Measurements from ENCODE around the gene ADIRF.
"Not testable (repeated sequence)": the region's sequence is repeated elsewhere in the genome, so short reads cannot be mapped to it uniquely, and the experiment has no call there.

ADIRF gene

GRCh38 chr10:86946213-86947155 lies 21.8 kb upstream of the ADIRF start:
- DNase-seq (ENCODE audit: low read depth): no peak

DNA sequence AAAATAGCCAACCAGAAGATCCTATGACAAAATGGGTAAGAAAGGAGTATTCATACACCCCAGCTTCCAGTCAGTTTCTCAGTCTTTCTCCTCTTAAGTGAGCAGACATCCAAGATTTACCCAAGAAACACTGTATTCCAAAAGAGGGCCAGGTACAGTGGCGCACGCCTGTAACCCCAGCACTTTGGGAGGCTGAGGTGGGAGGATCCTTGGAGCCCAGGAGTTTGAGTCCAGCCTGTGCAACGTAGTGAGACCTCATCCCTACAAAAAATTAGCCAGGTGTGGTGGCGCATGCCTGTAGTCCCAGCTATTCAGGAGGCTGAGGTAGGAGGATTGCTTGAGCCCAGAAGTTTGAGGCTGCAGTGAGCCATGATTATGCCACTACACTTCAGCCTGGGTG lies 20.5 kb upstream of the ADIRF start:
- not testable (repeated sequence) for DNase-seq (ENCODE audit: low read depth)

DNA sequence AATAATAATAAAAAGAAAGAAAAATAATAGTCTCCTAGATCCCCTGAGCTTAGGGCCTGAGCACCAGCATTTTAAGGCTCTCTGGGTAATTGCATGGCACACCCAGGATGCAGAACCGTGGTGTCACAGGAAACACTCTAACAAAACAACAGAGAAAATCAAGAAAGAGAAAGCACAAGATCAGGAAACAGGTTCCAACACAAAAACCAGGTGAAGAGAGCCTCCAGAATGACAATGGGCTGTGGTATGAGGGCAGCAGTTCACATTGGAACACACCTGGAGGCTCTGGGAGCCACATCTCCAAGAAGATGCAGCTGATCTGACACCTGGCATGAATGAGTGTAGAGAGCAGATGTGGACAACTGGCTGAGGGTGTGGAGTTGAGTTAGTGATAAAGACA lies 17.9 kb upstream of the ADIRF start:
- no peak for DNase-seq (ENCODE audit: low read depth)

DNA sequence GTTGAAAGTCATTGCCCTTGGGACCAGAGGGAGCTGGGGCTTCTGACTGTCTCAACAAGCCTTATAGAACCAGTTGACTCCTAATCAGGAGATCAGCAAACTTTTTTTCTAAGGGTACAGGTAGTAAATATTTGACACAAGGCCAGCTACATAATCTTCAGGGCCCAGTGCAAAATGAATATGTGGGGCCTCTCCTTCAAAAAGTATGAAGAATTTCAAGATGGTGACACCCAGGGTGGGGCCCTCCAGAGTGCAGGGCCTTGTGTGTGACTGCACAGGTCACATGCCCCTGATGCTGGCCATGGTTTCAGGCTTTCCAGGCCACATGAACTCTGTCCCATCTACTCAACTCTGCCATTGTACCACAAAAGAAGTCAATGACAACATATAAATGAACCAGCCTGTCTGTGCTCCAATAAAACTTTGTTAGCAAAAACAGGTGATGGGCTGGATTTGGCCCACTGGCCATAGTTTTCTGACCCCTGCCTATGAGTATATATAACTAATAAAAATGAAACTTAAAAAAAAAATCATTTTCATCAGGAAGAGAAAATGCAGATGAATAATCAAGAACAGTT lies 17.0 kb upstream of the ADIRF start:
- no peak for DNase-seq (ENCODE audit: low read depth)

DNA sequence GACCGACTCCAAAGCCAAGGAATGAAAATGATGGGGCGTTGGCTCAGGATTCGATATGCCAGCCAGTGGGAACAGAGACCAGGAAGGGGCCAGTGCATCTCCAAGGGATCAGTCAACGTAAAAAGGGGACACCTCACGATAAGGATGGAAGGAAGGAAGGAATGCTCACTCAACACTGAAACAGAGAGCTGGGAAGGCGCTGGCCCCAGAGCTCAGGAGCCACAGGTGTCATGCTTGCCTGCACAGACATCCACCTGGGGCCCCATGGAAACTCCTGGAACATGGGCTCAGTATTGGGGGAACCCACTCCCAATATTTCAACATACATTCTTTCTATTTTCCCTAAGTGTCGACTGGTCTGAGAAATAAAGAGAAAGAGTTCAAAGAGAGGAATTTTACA lies 16.2 kb upstream of the ADIRF start:
- DNase-seq (ENCODE audit: low read depth): no peak

DNA sequence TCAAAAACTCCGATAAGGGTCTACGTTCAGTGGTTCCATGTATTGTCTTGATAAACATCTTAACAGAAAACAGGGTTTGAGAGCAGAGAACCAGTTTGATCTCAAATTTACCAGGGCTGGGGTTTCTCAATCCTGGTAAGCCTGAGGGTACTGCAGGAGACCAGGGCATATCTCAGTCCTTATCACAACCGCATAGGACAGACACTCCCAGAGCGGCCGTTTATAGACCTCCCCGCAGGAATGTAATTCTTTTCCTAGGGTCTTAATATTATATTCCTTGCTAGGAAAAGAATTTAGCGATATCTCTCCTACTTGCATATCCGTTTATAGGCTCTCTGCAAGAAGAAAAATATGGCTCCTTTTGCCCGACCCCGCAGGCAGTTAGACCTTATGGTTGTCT lies 15.6 kb upstream of the ADIRF start:
- DNase-seq (ENCODE audit: low read depth): not testable (repeated sequence)

DNA sequence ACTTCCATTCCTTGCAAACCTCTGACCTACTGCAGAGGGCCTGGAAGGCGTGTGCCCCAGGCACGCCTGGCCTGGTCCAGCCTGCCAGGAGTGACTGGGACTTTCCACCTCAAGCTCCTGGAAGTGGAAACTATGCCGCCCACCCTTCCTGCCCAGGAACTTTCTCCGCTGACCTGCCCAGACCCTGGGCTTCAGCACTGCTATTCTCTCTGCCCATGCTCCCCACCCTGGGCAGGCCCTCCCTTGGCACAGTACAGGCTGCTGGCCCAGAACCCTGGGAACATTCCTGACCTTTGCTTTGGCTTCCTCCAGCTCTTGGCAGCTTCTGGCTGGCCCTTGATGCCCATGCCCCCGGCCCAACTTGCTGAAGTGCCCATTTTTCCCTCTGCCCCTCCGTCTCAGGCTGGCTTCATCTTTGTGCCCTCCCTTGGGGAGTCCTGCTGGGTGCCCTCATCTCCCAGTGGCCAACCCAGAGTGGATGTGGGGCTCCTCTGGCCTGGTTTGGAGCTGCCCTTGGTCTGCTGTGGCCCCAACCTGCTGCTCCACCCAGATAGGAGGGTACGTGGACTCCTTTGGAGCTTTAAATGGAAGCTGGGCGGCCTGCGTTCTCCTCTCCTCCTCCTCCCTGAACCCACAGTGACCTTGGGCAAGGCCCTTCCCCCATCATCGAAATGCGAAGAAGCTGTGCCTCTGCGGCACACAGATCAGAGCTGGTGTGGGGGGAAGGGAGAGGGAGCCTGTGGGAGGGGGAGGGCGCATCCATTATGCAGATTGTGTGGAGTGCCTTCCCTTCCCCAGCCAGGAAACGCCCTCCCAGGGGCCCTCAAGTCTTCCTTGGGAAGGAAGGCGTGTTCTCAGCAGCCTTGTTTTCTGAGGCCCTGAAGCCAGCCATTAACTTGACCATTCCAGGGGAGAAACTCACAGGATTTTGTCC lies 14.3 kb upstream of the ADIRF start:
- DNase-seq (ENCODE audit: low read depth): no peak

- DNase-seq (ENCODE audit: low read depth): no peak
Observed at GRCh38 chr10:86954681-86955500, 13.4 kb upstream of the ADIRF start.

GRCh38 chr10:86955501-86956194 lies 12.6 kb upstream of the ADIRF start:
- no peak for DNase-seq (ENCODE audit: low read depth)

- DNase-seq (ENCODE audit: low read depth): no peak
Observed at GRCh38 chr10:86956195-86956847, 12.0 kb upstream of the ADIRF start.

DNA sequence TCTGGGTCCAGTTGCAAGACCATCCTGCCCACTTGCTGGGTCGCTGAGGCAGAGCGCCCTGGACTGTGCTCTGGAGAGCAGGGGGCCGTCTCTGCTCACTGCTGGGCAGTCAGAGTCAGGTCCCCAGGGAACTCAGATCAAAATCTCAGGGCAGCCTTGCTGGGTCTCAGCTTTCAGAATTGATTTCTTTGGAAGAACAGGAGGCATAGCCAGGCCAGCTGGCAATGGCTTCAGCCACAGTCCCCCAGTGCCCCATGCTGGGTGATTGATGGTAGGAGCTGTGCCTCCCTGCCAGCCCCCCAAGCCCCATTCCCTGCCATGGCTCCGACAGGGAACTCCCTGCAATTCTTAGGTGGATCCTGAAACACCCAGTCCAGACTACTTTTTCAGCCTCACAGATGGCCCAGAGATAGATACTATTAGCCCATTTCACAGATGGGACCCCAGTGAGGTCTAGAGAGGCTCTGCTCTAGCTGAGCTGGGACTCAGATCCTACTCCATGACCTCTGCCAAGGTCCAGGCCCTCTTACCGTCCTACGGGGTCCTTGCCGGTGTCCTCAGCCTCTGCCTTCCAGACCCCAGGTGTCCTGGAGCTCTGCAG lies 11.3 kb upstream of the ADIRF start:
- DNase-seq (ENCODE audit: low read depth): no peak

DNA sequence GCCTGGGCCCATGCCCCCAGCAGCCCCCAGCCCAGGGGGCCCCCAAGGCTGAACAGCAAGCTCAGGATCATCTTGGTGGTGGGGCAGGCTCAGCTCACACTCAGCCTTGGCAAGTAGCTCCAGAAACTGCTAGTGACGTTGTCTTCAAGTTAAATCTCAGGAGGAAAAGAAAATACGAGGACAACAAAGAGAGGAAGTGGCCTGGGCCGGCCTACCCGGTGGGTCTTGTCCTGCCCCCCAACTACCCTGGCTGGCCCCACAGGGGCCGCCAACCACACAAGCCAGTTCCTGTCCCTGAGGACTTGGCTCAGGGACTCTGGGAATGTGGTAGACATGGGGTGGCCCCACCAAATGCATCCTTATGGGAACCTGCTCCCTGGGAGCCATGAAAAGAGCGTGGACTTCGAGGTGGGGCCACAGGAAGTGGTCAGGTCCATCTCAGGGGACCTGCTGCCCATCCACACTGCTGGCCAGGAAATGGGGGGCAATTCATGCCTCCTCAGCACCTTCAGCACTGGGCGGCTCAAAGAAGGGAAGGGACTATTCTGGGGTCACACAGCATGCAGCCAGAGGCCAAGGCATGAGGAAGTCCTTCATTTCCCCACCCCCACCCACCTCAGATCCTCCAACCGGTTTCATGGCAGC lies 10.7 kb upstream of the ADIRF start, which contains the start of gene MMRN2:
Gene MMRN2, minus strand, starts transcription at position 145 of the 645 bp plus-strand sequence. Its CDS starts 74 bp downstream, at position 71.
- no peak for DNase-seq (ENCODE audit: low read depth)

- no peak for DNase-seq (ENCODE audit: low read depth)
Observed at GRCh38 chr10:86958116-86958900, 10.0 kb upstream of the ADIRF start, which contains the start of gene SNCG. Gene SNCG (plus strand): TSS chr10:86958599. CDS start chr10:86958698, 99 bp downstream.

GRCh38 chr10:86958901-86959736 lies 9.2 kb upstream of the ADIRF start:
- no peak for DNase-seq (ENCODE audit: low read depth)

GRCh38 chr10:86959737-86960002 lies 8.6 kb upstream of the ADIRF start:
- no peak for DNase-seq (ENCODE audit: low read depth)

- no peak for DNase-seq (ENCODE audit: low read depth)
Observed at GRCh38 chr10:86960003-86960862, 8.0 kb upstream of the ADIRF start.

Data from T follicular helper cell (primary cell).